HEK293 (cell line): ENCODE measurements around the gene PLLP.

ENCODE experiments used
- CTCF ChIA-PET: fragments of 350-600 bp; formaldehyde crosslinking; extraction: SDS; loops from one replicate; lab custom pipeline; 2021; ENCODE audit warnings: antibody characterized with exemption; lab: Yijun Ruan, JAX
- POLR2A ChIA-PET: fragments of 300-600 bp; formaldehyde crosslinking; extraction: SDS; loops from one replicate; lab custom pipeline; 2020; ENCODE audit warnings: antibody characterized with exemption, inconsistent platforms; lab: Yijun Ruan, JAX
- H3K27ac ChIP-seq: fragments of 200-500 bp; sonication (Bioruptor generic); 2 replicates; pipeline ENCODE4 v1.5.1; 2014; ENCODE audit warnings: low read depth, low read length, control low read depth, inconsistent platforms; ENCODE audit errors: extremely low read depth
- H3K36me3 ChIP-seq, 2 experiments: fragments of 200-500 bp in 1 of 2; sonication (Bioruptor generic) in 1 of 2; 1 replicate in 1 of 2; 2 replicates in 1 of 2; pipeline ENCODE4 v1.5.1; 2014 to 2017; ENCODE audit warnings: inconsistent platforms in 2 of 2, low read length in 2 of 2; ENCODE audit not compliant: control insufficient read depth in 2 of 2, insufficient read depth in 1 of 2
- H3K4me1 ChIP-seq: fragments of 200-500 bp; sonication (Bioruptor generic); 2 replicates; pipeline ENCODE4 v1.5.1; 2014; ENCODE audit warnings: mild to moderate bottlenecking, low read length, inconsistent platforms; ENCODE audit not compliant: control insufficient read depth, insufficient read depth
- H3K4me3 ChIP-seq: 2 replicates; pipeline ENCODE4 v1.5.1; 2011; ENCODE audit warnings: low read depth, mild to moderate bottlenecking, control low read depth, low read length, moderate library complexity
- H3K9me3 ChIP-seq: fragments of 200-500 bp; sonication (Bioruptor generic); 2 replicates; pipeline ENCODE4 v1.5.1; 2014; ENCODE audit warnings: low read depth, low read length, inconsistent platforms; ENCODE audit not compliant: control insufficient read depth, insufficient read depth
- AEBP2 ChIP-seq: fragments of 450-650 bp; formaldehyde crosslinking; IDR thresholded peaks from 2 replicates; pipeline ENCODE4 v1.5.1; 2016; ENCODE audit warnings: missing biosample characterization, missing genetic modification characterization, borderline replicate concordance
- CTCF ChIP-seq: fragments of 450-650 bp; formaldehyde crosslinking; IDR thresholded peaks from 2 replicates; pipeline ENCODE4 v1.5.1; 2016; ENCODE audit warnings: missing biosample characterization, missing genetic modification characterization
- FEZF1 ChIP-seq: fragments of 450-650 bp; formaldehyde crosslinking; IDR thresholded peaks from 2 replicates; pipeline ENCODE4 v1.5.1; 2016; ENCODE audit warnings: missing biosample characterization, missing genetic modification characterization
- GLI2 ChIP-seq: fragments of 450-650 bp; formaldehyde crosslinking; IDR thresholded peaks from 2 replicates; pipeline ENCODE4; 2017; ENCODE audit warnings: missing biosample characterization, missing genetic modification characterization, low read depth, borderline replicate concordance
- GLIS2 ChIP-seq: fragments of 450-650 bp; formaldehyde crosslinking; IDR thresholded peaks from 2 replicates; pipeline ENCODE4 v1.5.1; 2016; ENCODE audit warnings: missing biosample characterization, missing genetic modification characterization
- HOXD13 ChIP-seq: sonication (generic); formaldehyde crosslinking; IDR thresholded peaks from 2 replicates; pipeline ENCODE4 v1.8.0; 2022; ENCODE audit warnings: missing genetic modification reagents, borderline replicate concordance
- INSM2 ChIP-seq: fragments of 450-650 bp; formaldehyde crosslinking; IDR thresholded peaks from 2 replicates; pipeline ENCODE4 v1.5.1; 2016; ENCODE audit warnings: missing biosample characterization, missing genetic modification characterization
- MYNN ChIP-seq: fragments of 450-650 bp; formaldehyde crosslinking; IDR thresholded peaks from 2 replicates; pipeline ENCODE4 v1.5.1; 2016; ENCODE audit warnings: missing biosample characterization, missing genetic modification characterization, borderline replicate concordance
- OSR2 ChIP-seq: fragments of 450-650 bp; formaldehyde crosslinking; IDR thresholded peaks from 2 replicates; pipeline ENCODE4 v1.5.1; 2016; ENCODE audit warnings: missing biosample characterization, missing genetic modification characterization
- SCRT1 ChIP-seq: fragments of 450-650 bp; formaldehyde crosslinking; IDR thresholded peaks from 2 replicates; pipeline ENCODE4 v1.5.1; 2016; ENCODE audit warnings: missing biosample characterization, missing genetic modification characterization, borderline replicate concordance
- SCRT2 ChIP-seq: fragments of 450-650 bp; formaldehyde crosslinking; IDR thresholded peaks from 2 replicates; pipeline ENCODE4 v1.5.1; 2016; ENCODE audit warnings: missing biosample characterization, missing genetic modification characterization
- SP3 ChIP-seq: fragments of 450-650 bp; formaldehyde crosslinking; IDR thresholded peaks from 2 replicates; pipeline ENCODE4 v1.5.1; 2016; ENCODE audit warnings: missing biosample characterization, missing genetic modification characterization
- ZBTB26 ChIP-seq: fragments of 450-650 bp; formaldehyde crosslinking; optimal IDR thresholded peaks from 2 replicates; pipeline ENCODE3; 2016; ENCODE audit warnings: missing biosample characterization, mild to moderate bottlenecking, missing genetic modification characterization
- ZBTB44 ChIP-seq: fragments of 450-650 bp; IDR thresholded peaks from 2 replicates; pipeline ENCODE4 v1.5.1; 2018; ENCODE audit warnings: missing biosample characterization, mild to moderate bottlenecking, missing genetic modification characterization
- ZNF10 ChIP-seq: fragments of 450-650 bp; formaldehyde crosslinking; IDR thresholded peaks from 2 replicates; pipeline ENCODE4 v1.5.1; 2017; ENCODE audit warnings: missing biosample characterization, missing genetic modification characterization
- ZNF112 ChIP-seq: fragments of 450-650 bp; formaldehyde crosslinking; IDR thresholded peaks from 2 replicates; pipeline ENCODE4 v1.5.0; 2017; ENCODE audit warnings: missing biosample characterization, missing genetic modification characterization
- ZNF239 ChIP-seq: fragments of 450-650 bp; formaldehyde crosslinking; IDR thresholded peaks from 2 replicates; pipeline ENCODE4 v1.5.1; 2016; ENCODE audit warnings: missing biosample characterization, missing genetic modification characterization
- ZNF654 ChIP-seq: fragments of 450-650 bp; formaldehyde crosslinking; IDR thresholded peaks from 2 replicates; pipeline ENCODE4 v1.5.1; 2016; ENCODE audit warnings: low read depth, missing biosample characterization, missing genetic modification characterization
- ZNF670 ChIP-seq: fragments of 450-650 bp; formaldehyde crosslinking; IDR thresholded peaks from 2 replicates; pipeline ENCODE4 v1.5.1; 2016; ENCODE audit warnings: missing biosample characterization, missing genetic modification characterization, low read depth
- ZNF785 ChIP-seq: fragments of 450-650 bp; formaldehyde crosslinking; IDR thresholded peaks from 2 replicates; pipeline ENCODE4 v1.5.1; 2016; ENCODE audit warnings: missing biosample characterization, missing genetic modification characterization
- ZSCAN4 ChIP-seq: fragments of 450-650 bp; formaldehyde crosslinking; IDR thresholded peaks from 2 replicates; pipeline ENCODE4 v1.5.1; 2017; ENCODE audit warnings: missing biosample characterization, missing genetic modification characterization
- TF ChIP-seq, protein P1 (sequence below): fragments of 450-650 bp; formaldehyde crosslinking; IDR thresholded peaks from 2 replicates; pipeline ENCODE4 v1.5.1; 2016; ENCODE audit warnings: missing biosample characterization, missing genetic modification characterization

The PLLP gene

GRCh38 chr16:57231821-57232350, 52.6 kb downstream of the PLLP start (continued):
- TF ChIP-seq GLI2: no peak
- TF ChIP-seq SCRT1 (tag by site-specific recombination): no peak

GRCh38 chr16:57229079-57229478, 55.4 kb downstream of the PLLP start:
- no peak overlapping the region for H3K27ac ChIP-seq
- ChIA-PET CTCF (no interaction called here), POLR2A (no interaction called here)
- H3K36me3 ChIP-seq: peaks cover 25 to 87% of the 10 kb centered on the region in 2 experiments
- no peaks in the 10 kb centered on the region for H3K4me1 ChIP-seq
- TF ChIP-seq, protein P1, sequence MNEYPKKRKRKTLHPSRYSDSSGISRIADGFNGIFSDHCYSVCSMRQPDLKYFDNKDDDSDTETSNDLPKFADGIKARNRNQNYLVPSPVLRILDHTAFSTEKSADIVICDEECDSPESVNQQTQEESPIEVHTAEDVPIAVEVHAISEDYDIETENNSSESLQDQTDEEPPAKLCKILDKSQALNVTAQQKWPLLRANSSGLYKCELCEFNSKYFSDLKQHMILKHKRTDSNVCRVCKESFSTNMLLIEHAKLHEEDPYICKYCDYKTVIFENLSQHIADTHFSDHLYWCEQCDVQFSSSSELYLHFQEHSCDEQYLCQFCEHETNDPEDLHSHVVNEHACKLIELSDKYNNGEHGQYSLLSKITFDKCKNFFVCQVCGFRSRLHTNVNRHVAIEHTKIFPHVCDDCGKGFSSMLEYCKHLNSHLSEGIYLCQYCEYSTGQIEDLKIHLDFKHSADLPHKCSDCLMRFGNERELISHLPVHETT (tag by site-specific recombination): no peak
- TF ChIP-seq ZNF654 (tag by site-specific recombination) (no peak), MYNN (tag by site-specific recombination) (no peak), OSR2 (no peak), ZBTB44 (no peak), ZNF10 (tag by site-specific recombination) (no peak), HOXD13 (CRISPR knock-in tag) (no peak), SCRT2 (tag by site-specific recombination) (no peak), ZNF670 (no peak), AEBP2 (tag by site-specific recombination) (no peak), SP3 (tag by site-specific recombination) (no peak), GLIS2 (tag by site-specific recombination) (no peak), CTCF (no peak), ZNF785 (tag by site-specific recombination) (no peak), ZBTB26 (tag by site-specific recombination) (no peak), ZNF239 (tag by site-specific recombination) (no peak), INSM2 (tag by site-specific recombination) (no peak), ZNF112 (tag by site-specific recombination) (no peak), ZSCAN4 (no peak), FEZF1 (tag by site-specific recombination) (no peak)
- H3K9me3 ChIP-seq: no peaks in the 10 kb centered on the region
- no peak overlapping the region for H3K4me3 ChIP-seq
